ENCODE results near the gene EIF4H. TPM values are rescaled to one million over a fixed set of nuclear protein-coding genes. Genes with fewer than 3 reads are reported as not detected.

Gene EIF4H
- total and polyA plus RNA-seq, 5 experiments from 2014 or later: 217 to 239 (median 221) TPM

- no peaks in the 10 kb centered on the region for H3K9me3 Mint-ChIP-seq
- H3K27me3 Mint-ChIP-seq: no peaks in the 10 kb centered on the region
- peak overlapping the region in 7 of 10 donors; percentile 14 to 61 (median 36) for H3K4me3 Mint-ChIP-seq
- peaks cover 41 to 94% (median 92%) of the 10 kb centered on the region in 4 donors for H3K4me1 Mint-ChIP-seq
- ATAC-seq (no peak), DNase-seq (no peak)
- H3K36me3 Mint-ChIP-seq: peaks cover 0 to 59% (median 7%) of the 10 kb centered on the region in 3 donors
- H3K27ac Mint-ChIP-seq: peak overlapping the region in 5 of 10 donors; percentile 3 to 62 (median 11)
- POLR2A ChIA-PET: no interaction called here
Observed at GRCh38 chr7:74179935-74180604, 5.9 kb downstream of the EIF4H start.

- H3K27ac Mint-ChIP-seq: peak overlapping the region in 4 of 10 donors; percentile 3 to 81 (median 53)
- no peaks in the 10 kb centered on the region for H3K27me3 Mint-ChIP-seq
- peaks cover 39 to 97% (median 94%) of the 10 kb centered on the region in 4 donors for H3K4me1 Mint-ChIP-seq
- H3K9me3 Mint-ChIP-seq: no peaks in the 10 kb centered on the region
- H3K36me3 Mint-ChIP-seq: peaks cover 0 to 67% (median 7%) of the 10 kb centered on the region in 3 donors
- peak overlapping the region in 3 of 10 donors; percentile 7 to 39 (median 26) for H3K4me3 Mint-ChIP-seq
- no peak for DNase-seq
- POLR2A ChIA-PET: no interaction called here
- ATAC-seq: no peak
Observed at GRCh38 chr7:74180866-74181265, 6.7 kb downstream of the EIF4H start.

- H3K9me3 Mint-ChIP-seq: no peaks in the 10 kb centered on the region
- DNase-seq: no peak
- no peaks in the 10 kb centered on the region for H3K27me3 Mint-ChIP-seq
- peak overlapping the region in 7 of 10 donors; percentile 8 to 68 (median 30) for H3K27ac Mint-ChIP-seq
- peaks cover 0 to 68% (median 7%) of the 10 kb centered on the region in 3 donors for H3K36me3 Mint-ChIP-seq
- POLR2A ChIA-PET: no interaction called here
- H3K4me1 Mint-ChIP-seq: peaks cover 43 to 97% (median 93%) of the 10 kb centered on the region in 4 donors
- no peak for ATAC-seq
- H3K4me3 Mint-ChIP-seq: peak overlapping the region in 4 of 10 donors; percentile 4 to 41 (median 24)
Observed at GRCh38 chr7:74181821-74182220, 7.7 kb downstream of the EIF4H start.

GRCh38 chr7:74182453-74183090, 8.4 kb downstream of the EIF4H start:
- DNase-seq (no peak), ATAC-seq (no peak)
- POLR2A ChIA-PET: interaction anchor here (0.7 kb wide), 2 partner anchors 9 to 116 kb away, joined by 3 to 4 read pairs; partner anchors contain the start of gene EIF4H
- Mint-ChIP-seq H3K27me3 (no peaks in the 10 kb centered on the region), H3K4me1 (peaks cover 44 to 98% (median 94%) of the 10 kb centered on the region in 4 donors), H3K27ac (peak overlapping the region; percentile 4 to 85 (median 64)), H3K9me3 (no peaks in the 10 kb centered on the region), H3K4me3 (peak overlapping the region in 8 of 10 donors; percentile 15 to 53 (median 43)), H3K36me3 (peaks cover 0 to 68% (median 11%) of the 10 kb centered on the region in 3 donors)

- POLR2A ChIA-PET: interaction anchor here (0.7 to 4.5 kb wide), 3 partner anchors 9 to 116 kb away, joined by 3 to 34 read pairs (median 4); partner anchors contain the start of gene EIF4H
- H3K27me3 Mint-ChIP-seq: no peaks in the 10 kb centered on the region
- H3K4me1 Mint-ChIP-seq: peaks cover 45 to 98% (median 95%) of the 10 kb centered on the region in 4 donors
- H3K9me3 Mint-ChIP-seq: no peaks in the 10 kb centered on the region
- peak overlapping the region in 7 of 10 donors; percentile 11 to 85 (median 68) for H3K27ac Mint-ChIP-seq
- H3K4me3 Mint-ChIP-seq: peak overlapping the region in 8 of 10 donors; percentile 15 to 61 (median 43)
- DNase-seq (no peak), ATAC-seq (no peak)
- H3K36me3 Mint-ChIP-seq: peaks cover 0 to 69% (median 16%) of the 10 kb centered on the region in 3 donors
Observed at GRCh38 chr7:74183142-74183541, 9.0 kb downstream of the EIF4H start.

- Mint-ChIP-seq H3K27me3 (no peaks in the 10 kb centered on the region), H3K4me1 (peaks cover 44 to 98% (median 94%) of the 10 kb centered on the region in 4 donors), H3K9me3 (no peaks in the 10 kb centered on the region), H3K4me3 (peak overlapping the region; percentile 4 to 64 (median 36)), H3K36me3 (peaks cover 0 to 71% (median 19%) of the 10 kb centered on the region in 3 donors), H3K27ac (peak overlapping the region; percentile 11 to 88 (median 58))
- ATAC-seq: peak; percentile 59 to 65
- DNase-seq: peak in 1 of 10 donors; percentile 18
- POLR2A ChIA-PET: interaction anchor here (0.7 to 4.5 kb wide), 3 partner anchors 9 to 71 kb away, joined by 3 to 34 read pairs (median 4); partner anchors contain the start of genes EIF4H and RFC2
Observed at GRCh38 chr7:74183653-74184450, 9.7 kb downstream of the EIF4H start.

GRCh38 chr7:74185016-74185415, 10.9 kb downstream of the EIF4H start:
- H3K9me3 Mint-ChIP-seq: no peaks in the 10 kb centered on the region
- POLR2A ChIA-PET: interaction anchor here (4.5 kb wide), 1 partner anchor 10 kb away, joined by 34 read pairs; the partner anchor contains the start of gene EIF4H
- DNase-seq (no peak), ATAC-seq (no peak)
- H3K27ac Mint-ChIP-seq: peak overlapping the region in 5 of 10 donors; percentile 1 to 85 (median 58)
- H3K27me3 Mint-ChIP-seq: no peaks in the 10 kb centered on the region
- H3K4me1 Mint-ChIP-seq: peaks cover 43 to 90% (median 85%) of the 10 kb centered on the region in 4 donors
- H3K36me3 Mint-ChIP-seq: peaks cover 0 to 75% (median 19%) of the 10 kb centered on the region in 3 donors
- H3K4me3 Mint-ChIP-seq: peak overlapping the region in 8 of 10 donors; percentile 29 to 66 (median 49)

GRCh38 chr7:74185636-74186035, 11.5 kb downstream of the EIF4H start:
- peaks cover 39 to 83% (median 79%) of the 10 kb centered on the region in 4 donors for H3K4me1 Mint-ChIP-seq
- ATAC-seq: no peak
- H3K27me3 Mint-ChIP-seq: no peaks in the 10 kb centered on the region
- peak overlapping the region in 9 of 10 donors; percentile 38 to 71 (median 53) for H3K4me3 Mint-ChIP-seq
- H3K9me3 Mint-ChIP-seq: no peaks in the 10 kb centered on the region
- POLR2A ChIA-PET: interaction anchor here (4.5 kb wide), 1 partner anchor 11 kb away, joined by 34 read pairs; the partner anchor contains the start of gene EIF4H
- peaks cover 0 to 78% (median 25%) of the 10 kb centered on the region in 3 donors for H3K36me3 Mint-ChIP-seq
- DNase-seq: no peak
- peak overlapping the region in 8 of 10 donors; percentile 22 to 85 (median 56) for H3K27ac Mint-ChIP-seq

- ATAC-seq: no peak
Observed at GRCh38 chr7:74187915-74188675, 13.9 kb downstream of the EIF4H start.

GRCh38 chr7:74190259-74190658, 16.1 kb downstream of the EIF4H start:
- Mint-ChIP-seq H3K4me1 (peaks cover 18 to 47% (median 45%) of the 10 kb centered on the region in 4 donors), H3K4me3 (no peak overlapping the region), H3K36me3 (peaks cover 0 to 95% (median 29%) of the 10 kb centered on the region in 3 donors), H3K27ac (peak overlapping the region in 1 of 10 donors; percentile 21), H3K27me3 (no peaks in the 10 kb centered on the region), H3K9me3 (no peaks in the 10 kb centered on the region)
- DNase-seq (no peak), ATAC-seq (no peak)
- POLR2A ChIA-PET: interaction anchor here (0.9 to 1.2 kb wide), 2 partner anchors 13 to 16 kb away, joined by 3 read pairs; partner anchors contain the start of gene EIF4H

More at GRCh38 chr7:74187915-74188675, 13.9 kb downstream of the EIF4H start:
- DNase-seq: no peak
- Mint-ChIP-seq H3K4me3 (peak overlapping the region in 5 of 10 donors; percentile 33 to 57 (median 43)), H3K27me3 (no peaks in the 10 kb centered on the region), H3K9me3 (no peaks in the 10 kb centered on the region), H3K4me1 (peaks cover 31 to 60% (median 57%) of the 10 kb centered on the region in 4 donors), H3K27ac (peak overlapping the region in 7 of 10 donors; percentile 25 to 88 (median 59)), H3K36me3 (peaks cover 0 to 80% (median 27%) of the 10 kb centered on the region in 3 donors)
- POLR2A ChIA-PET: no interaction called here

- H3K27me3 Mint-ChIP-seq: no peaks in the 10 kb centered on the region
- ATAC-seq (no peak), DNase-seq (no peak)
Observed at GRCh38 chr7:74191231-74191630, 17.1 kb downstream of the EIF4H start.

More at GRCh38 chr7:74191231-74191630, 17.1 kb downstream of the EIF4H start:
- Mint-ChIP-seq H3K4me1 (peaks cover 18 to 47% (median 43%) of the 10 kb centered on the region in 4 donors), H3K4me3 (no peak overlapping the region), H3K9me3 (no peaks in the 10 kb centered on the region), H3K27ac (peak overlapping the region in 1 of 10 donors; percentile 40), H3K36me3 (peaks cover 0 to 95% (median 29%) of the 10 kb centered on the region in 3 donors)
- POLR2A ChIA-PET: interaction anchor here (0.8 kb wide), 1 partner anchor 17 kb away, joined by 3 read pairs; the partner anchor contains the start of gene EIF4H

Measured in naive thymus-derived CD8-positive, alpha-beta T cell (primary cell).